Measurements from ENCODE around the gene NXN. TPM values are rescaled to one million over a fixed set of nuclear protein-coding genes. Genes with fewer than 3 reads are reported as not detected.
A peak's percentile ranks its signal among the peaks of the same experiment; 100 is the strongest.

NXN gene
- total and polyA plus RNA-seq, 2 donors (not counting 1 experiment from before 2014, with no cell fraction given), result 0.04 to 0.17 TPM

DNA sequence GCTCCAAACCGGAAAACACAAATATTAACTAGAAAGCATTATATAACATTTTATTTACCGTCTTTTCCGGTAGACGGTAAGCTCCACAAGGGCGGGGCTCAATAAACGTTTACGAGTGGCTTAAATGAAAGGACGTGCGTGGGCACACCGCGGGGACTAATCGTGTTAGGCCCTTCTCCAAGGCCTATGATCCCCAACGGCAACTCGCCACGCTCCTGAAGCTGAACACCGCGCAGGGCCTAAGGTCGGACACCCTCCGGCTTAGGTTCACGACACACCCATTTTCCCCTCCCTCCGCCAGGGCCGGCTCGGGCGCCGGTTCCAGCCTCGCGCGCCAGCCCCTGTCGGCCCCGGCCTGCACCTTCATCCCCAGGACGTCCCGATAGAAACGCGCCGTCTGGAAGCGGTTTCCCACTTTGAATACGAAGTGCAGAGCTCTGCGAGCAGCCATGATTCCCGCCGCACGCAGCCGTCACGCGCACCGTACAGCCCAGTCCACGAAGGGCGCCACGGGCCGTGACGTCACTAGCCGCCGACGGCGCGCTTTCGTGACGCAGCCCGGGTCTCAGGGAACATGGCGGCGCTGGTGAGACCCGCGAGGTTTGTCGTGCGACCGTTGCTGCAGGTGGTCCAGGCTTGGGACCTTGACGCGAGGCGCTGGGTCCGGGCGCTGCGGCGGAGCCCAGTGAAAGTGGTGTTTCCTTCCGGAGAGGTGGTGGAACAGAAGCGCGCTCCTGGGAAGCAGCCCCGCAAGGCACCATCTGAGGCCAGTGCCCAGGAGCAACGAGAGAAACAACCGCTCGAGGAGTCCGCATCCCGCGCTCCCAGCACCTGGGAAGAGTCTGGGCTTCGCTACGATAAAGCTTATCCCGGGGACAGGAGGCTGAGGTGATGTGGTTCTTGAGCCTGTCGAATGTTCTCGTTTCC is 197.5 kb downstream of the NXN start, which contains the start of the genes GLOD4 and MRM3:
Gene GLOD4 (minus strand): TSS at position 476 of the 927 bp plus-strand sequence. CDS start 25 bp downstream, at position 451.
Gene MRM3 (plus strand): TSS at position 549 of the 927 bp plus-strand sequence. CDS start 26 bp downstream, at position 575.
- no peaks in the 10 kb centered on the region for H3K27me3 ChIP-seq (replicated peaks in 1 of 4; ENCODE audit: control extremely low read depth in 1 of 4, control insufficient read depth in 3 of 4, insufficient read depth in 4 of 4, low read length in 3 of 4)
- H3K4me1 ChIP-seq (ENCODE audit: control insufficient read depth in 2 of 2, insufficient read depth in 2 of 2, low read length in 2 of 2), result peaks cover 16 to 20% of the 10 kb centered on the region in 2 donors
- H3K4me3 ChIP-seq (ENCODE audit: control extremely low read depth in 1 of 5, extremely low read depth in 1 of 5, insufficient read depth in 1 of 5, low read depth in 2 of 5, low read length in 4 of 5), result peak within 1 kb of the TSS; percentile 79 to 100 (median 93)
- under 1% methylated on average over 86 of the region's 87 CpGs for WGBS (ENCODE audit: insufficient coverage)
- H3K79me2 ChIP-seq (ENCODE audit: control insufficient read depth, insufficient read depth, low read length), result peaks cover 75% of the 10 kb centered on the region
- peak within 1 kb of the TSS; percentile 99 for H2AFZ ChIP-seq (ENCODE audit: insufficient read depth, low read depth, low read length, poor library complexity, severe bottlenecking)
- peak; percentile 95 for ATAC-seq (ENCODE audit: low read depth)
- peaks cover 27% of the 10 kb centered on the region for H3K4me1 Mint-ChIP-seq
- H3K4me2 ChIP-seq (replicated peaks; ENCODE audit: low read depth, low read length, poor library complexity, severe bottlenecking), result peak within 1 kb of the TSS; percentile 89
- peaks cover 0 to 18% of the 10 kb centered on the region in 2 experiments for H3K36me3 ChIP-seq (replicated peaks in 1 of 2; ENCODE audit: control extremely low read depth in 1 of 2, control insufficient read depth in 1 of 2, extremely low read depth in 1 of 2, insufficient read depth in 2 of 2, low read length in 1 of 2)
- peak within 1 kb of the TSS; percentile 97 for H3K4me3 Mint-ChIP-seq
- peak; percentile 96 for DNase-seq
- POLR2A ChIA-PET, result interaction anchor here (0.8 kb wide), 2 partner anchors 10 to 274 kb away, joined by 3 read pairs; no protein-coding TSS in a partner anchor
- H3K9me3 ChIP-seq (ENCODE audit: control extremely low read depth in 1 of 3, control insufficient read depth in 2 of 3, insufficient read depth in 1 of 3, low read length in 2 of 3), result no peaks in the 10 kb centered on the region
- peaks cover 9% of the 10 kb centered on the region for H4K20me1 ChIP-seq (ENCODE audit: control insufficient read depth, insufficient read depth, low read length, poor library complexity, severe bottlenecking)
- H3K27ac ChIP-seq (ENCODE audit: low read length in 2 of 2), result peak within 1 kb of the TSS; percentile 83 to 95
- H3K27ac Mint-ChIP-seq, result peak within 1 kb of the TSS; percentile 97
- H3K27me3 Mint-ChIP-seq, result no peaks in the 10 kb centered on the region
- intact Hi-C loops (cut with micrococcal nuclease), result loop anchor here (1.0 to 5.0 kb wide), 4 partner anchors 30 to 214 kb away; partner anchors contain the start of genes GEMIN4 and VPS53
- TF ChIP-seq CTCF (IDR thresholded peaks at IDR 0.05) (no peak), EZH2 (IDR thresholded peaks at IDR 0.05; ENCODE audit: borderline replicate concordance, insufficient read depth, low read depth, low read length, poor library complexity, severe bottlenecking) (no peak)
- H3K9me3 Mint-ChIP-seq (ENCODE audit: insufficient read depth), result no peaks in the 10 kb centered on the region
- H3K9ac ChIP-seq (ENCODE audit: low read length), result peak within 1 kb of the TSS; percentile 94
- CTCF ChIA-PET, result interaction anchor here (1.7 to 2.4 kb wide), 3 partner anchors 29 to 215 kb away, joined by 6 to 16 read pairs (median 6); partner anchors contain the start of gene TIMM22

Measured in B cell (primary cell).